Cardiac muscle cell (in vitro differentiated cells and primary cell): ENCODE measurements around the gene SRF. TPM values are rescaled to one million over a fixed set of nuclear protein-coding genes. Genes with fewer than 3 reads are reported as not detected.

Experiments
- DNase-seq, 2 donors: peaks; one replicate each; pipeline versions ENCODE4 v3.0.0 to v3.0.0-alpha.2; 2010 to 2017; ENCODE audit warnings: low read depth in 1 of 2, low spot score in 1 of 2
- H3K27ac ChIP-seq: fragments of 200-600 bp; sonication (generic); 2 replicates; pipeline ENCODE4 v1.5.1; 2016
- H3K27me3 ChIP-seq: fragments of 200-600 bp; sonication (generic); 2 replicates; pipeline ENCODE4 v1.6.0; 2016; ENCODE audit warnings: control low read depth
- H3K36me3 ChIP-seq: fragments of 200-600 bp; sonication (generic); 2 replicates; pipeline ENCODE4 v1.5.1; 2016; ENCODE audit warnings: control low read depth
- H3K4me1 ChIP-seq: fragments of 200-600 bp; sonication (generic); 2 replicates; pipeline ENCODE4 v1.8.1; 2017; ENCODE audit warnings: low read depth, mild to moderate bottlenecking, mixed run types
- H3K4me3 ChIP-seq: fragments of 200-600 bp; sonication (generic); 2 replicates; pipeline ENCODE4 v1.5.1; 2016; ENCODE audit warnings: mild to moderate bottlenecking
- H3K9me3 ChIP-seq: fragments of 200-600 bp; sonication (generic); 2 replicates; pipeline ENCODE4 v1.5.1; 2017; ENCODE audit warnings: low read depth, mild to moderate bottlenecking, control low read depth
- polyA plus RNA-seq: library from polyadenylated mRNA; unstranded; fragments of >200 nt; fragmentation: Nextera tagmentation; extraction: Ambion mirVana; gene quantifications from 2 replicates; pipeline ENCODE4 v1.2.1, GENCODE V29; 2016
- total RNA-seq: library from RNA; depleted of rRNA; stranded (reverse); fragments of >200 nt; gene quantifications from 2 replicates; pipeline ENCODE4 v1.2.3, GENCODE V29; 2016
- TF ChIP-seq, protein P1 (sequence below): IDR thresholded peaks from 2 replicates; pipeline ENCODE4 v1.5.1; 2012; ENCODE audit warnings: low read depth, mild to moderate bottlenecking, low read length

Gene SRF
- total and polyA plus RNA-seq, 2 experiments from 2014 or later = 10.2 to 76.8 TPM

DNA sequence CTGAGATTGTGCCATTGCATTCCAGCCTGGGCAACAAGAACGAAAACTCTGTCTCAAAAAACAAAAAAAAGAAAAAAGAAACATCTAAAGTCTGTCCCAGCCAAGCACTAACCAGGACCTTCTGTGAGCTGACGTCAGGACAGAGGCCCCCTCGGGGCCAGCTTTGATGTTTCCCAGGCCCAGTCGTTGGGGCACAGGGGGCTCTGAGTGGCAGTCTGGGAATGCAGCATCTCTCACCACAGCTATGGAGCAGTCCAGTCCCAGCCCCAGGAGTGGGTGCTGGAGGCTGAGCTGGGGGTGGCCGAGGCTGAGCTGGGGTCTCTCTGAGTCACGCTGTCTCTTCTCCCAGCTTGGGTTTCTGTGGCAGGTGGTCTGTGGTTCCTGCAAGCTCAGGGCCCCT lies 46.0 kb upstream of the SRF start:
- Histone ChIP-seq H3K27me3 (no peaks in the 10 kb centered on the region), H3K36me3 (no peaks in the 10 kb centered on the region), H3K27ac (peak overlapping the region; percentile 82), H3K4me3 (no peak overlapping the region), H3K4me1 (peaks cover 27% of the 10 kb centered on the region), H3K9me3 (no peaks in the 10 kb centered on the region)
- DNase-seq = peak; percentile 46 to 68
- TF ChIP-seq, protein P1, sequence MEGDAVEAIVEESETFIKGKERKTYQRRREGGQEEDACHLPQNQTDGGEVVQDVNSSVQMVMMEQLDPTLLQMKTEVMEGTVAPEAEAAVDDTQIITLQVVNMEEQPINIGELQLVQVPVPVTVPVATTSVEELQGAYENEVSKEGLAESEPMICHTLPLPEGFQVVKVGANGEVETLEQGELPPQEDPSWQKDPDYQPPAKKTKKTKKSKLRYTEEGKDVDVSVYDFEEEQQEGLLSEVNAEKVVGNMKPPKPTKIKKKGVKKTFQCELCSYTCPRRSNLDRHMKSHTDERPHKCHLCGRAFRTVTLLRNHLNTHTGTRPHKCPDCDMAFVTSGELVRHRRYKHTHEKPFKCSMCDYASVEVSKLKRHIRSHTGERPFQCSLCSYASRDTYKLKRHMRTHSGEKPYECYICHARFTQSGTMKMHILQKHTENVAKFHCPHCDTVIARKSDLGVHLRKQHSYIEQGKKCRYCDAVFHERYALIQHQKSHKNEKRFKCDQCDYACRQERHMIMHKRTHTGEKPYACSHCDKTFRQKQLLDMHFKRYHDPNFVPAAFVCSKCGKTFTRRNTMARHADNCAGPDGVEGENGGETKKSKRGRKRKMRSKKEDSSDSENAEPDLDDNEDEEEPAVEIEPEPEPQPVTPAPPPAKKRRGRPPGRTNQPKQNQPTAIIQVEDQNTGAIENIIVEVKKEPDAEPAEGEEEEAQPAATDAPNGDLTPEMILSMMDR = no peak

DNA sequence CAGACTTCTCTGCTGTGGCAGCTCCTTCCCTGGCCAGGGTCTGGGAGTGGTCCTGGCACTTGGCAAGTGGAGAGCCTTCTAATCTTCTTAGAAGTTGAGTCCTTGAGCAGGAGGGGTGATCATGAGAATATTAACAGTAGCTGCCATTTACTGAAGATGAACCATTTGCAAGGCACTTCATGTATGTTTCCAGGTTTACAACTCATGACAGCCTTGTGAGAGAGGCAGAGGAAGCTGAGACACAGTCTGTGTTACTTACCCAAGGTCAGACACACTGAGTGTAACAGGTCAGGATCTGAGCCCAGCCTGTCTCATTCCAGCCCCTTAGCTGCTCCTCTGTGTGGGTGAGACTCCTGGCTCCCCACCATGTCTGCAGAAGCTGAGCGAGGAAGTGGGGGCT lies 45.5 kb upstream of the SRF start:
- Histone ChIP-seq H3K36me3 (no peaks in the 10 kb centered on the region), H3K27ac (peak overlapping the region; percentile 82), H3K27me3 (no peaks in the 10 kb centered on the region), H3K9me3 (no peaks in the 10 kb centered on the region), H3K4me1 (peaks cover 27% of the 10 kb centered on the region), H3K4me3 (no peak overlapping the region)
- no peak for DNase-seq
- TF ChIP-seq, protein P1 = no peak

DNA sequence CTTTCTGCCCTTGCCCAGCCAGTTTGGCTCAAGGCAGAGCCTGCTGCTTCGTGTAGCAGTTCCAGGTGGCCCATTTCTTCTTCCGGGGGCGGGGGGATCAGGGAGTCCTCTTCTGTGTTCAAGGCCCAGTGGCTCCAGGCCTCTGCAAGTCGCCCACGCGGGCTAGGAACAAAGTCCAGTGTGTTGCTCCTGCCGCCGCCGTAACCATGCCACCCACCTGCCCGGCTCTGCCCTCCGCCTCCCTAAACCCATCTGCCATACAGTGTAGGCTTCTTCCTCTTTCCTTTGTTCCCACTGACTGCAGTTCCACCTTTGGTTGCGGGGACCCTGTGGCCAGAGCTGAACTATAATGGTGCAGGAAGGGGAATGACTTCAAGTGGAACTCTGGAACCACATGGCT lies 43.9 kb upstream of the SRF start:
- Histone ChIP-seq H3K27ac (no peak overlapping the region), H3K9me3 (no peaks in the 10 kb centered on the region), H3K36me3 (no peaks in the 10 kb centered on the region), H3K27me3 (no peaks in the 10 kb centered on the region), H3K4me1 (peaks cover 27% of the 10 kb centered on the region), H3K4me3 (no peak overlapping the region)
- TF ChIP-seq, protein P1 = no peak
- no peak for DNase-seq

DNA sequence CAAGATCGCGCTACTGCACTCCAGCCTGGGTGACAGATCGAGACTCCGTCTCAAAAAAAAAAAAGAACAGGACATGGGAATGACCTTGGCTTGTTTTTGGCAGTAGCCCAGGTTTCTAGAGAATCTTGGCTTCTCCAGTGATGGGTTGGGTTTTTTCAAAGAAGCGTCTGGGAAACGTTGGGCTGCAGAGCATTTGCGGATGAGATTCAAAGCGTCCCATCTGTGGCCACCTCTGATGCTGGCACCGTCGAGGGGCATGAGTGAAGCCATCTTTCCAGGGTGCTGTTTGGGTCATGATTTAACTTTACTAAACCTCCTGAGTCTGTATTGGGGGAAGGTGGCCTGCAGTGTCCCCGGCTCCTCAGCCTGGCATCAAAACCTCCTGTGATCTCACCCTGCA lies 43.2 kb upstream of the SRF start:
- peak in 1 of 2 donors; percentile 68 for DNase-seq

DNA sequence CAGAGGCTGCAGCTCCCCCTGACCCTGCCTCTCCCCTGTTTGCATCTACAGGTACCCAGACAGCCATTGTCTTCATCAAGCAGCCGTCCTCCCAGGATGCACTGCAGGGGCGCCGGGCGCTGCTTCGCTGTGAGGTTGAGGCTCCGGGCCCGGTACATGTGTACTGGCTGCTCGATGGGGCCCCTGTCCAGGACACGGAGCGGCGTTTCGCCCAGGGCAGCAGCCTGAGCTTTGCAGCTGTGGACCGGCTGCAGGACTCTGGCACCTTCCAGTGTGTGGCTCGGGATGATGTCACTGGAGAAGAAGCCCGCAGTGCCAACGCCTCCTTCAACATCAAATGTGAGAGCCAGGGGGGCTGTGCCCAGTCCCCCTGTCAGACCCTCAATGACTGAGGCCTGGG lies 42.1 kb upstream of the SRF start:
- Histone ChIP-seq H3K27ac (no peak overlapping the region), H3K36me3 (peaks cover 5% of the 10 kb centered on the region), H3K9me3 (no peaks in the 10 kb centered on the region), H3K27me3 (no peaks in the 10 kb centered on the region), H3K4me3 (no peak overlapping the region), H3K4me1 (peaks cover 16% of the 10 kb centered on the region)
- no peak for DNase-seq
- TF ChIP-seq, protein P1 = no peak

More for the DNA sequence above, 43.2 kb upstream of the SRF start:
- TF ChIP-seq, protein P1 = no peak
- H3K4me3 ChIP-seq = no peak overlapping the region
- H3K36me3 ChIP-seq = peaks cover under 1% of the 10 kb centered on the region
- H3K4me1 ChIP-seq = peaks cover 26% of the 10 kb centered on the region
- H3K27me3 ChIP-seq = no peaks in the 10 kb centered on the region
- H3K9me3 ChIP-seq = no peaks in the 10 kb centered on the region
- H3K27ac ChIP-seq = no peak overlapping the region
